Astrocyte of the spinal cord (primary cell): ENCODE data around the gene PWWP2B.

Source experiments
- DNase-seq: peaks from one replicate; pipeline ENCODE4 v3.0.0; 2011; ENCODE audit warnings: low read depth, low spot score
- H3K4me3 ChIP-seq: 2 replicates; pipeline ENCODE4 v1.5.1; 2011; ENCODE audit warnings: low read depth, mild to moderate bottlenecking, low read length, moderate library complexity
- in situ Hi-C: cut with HindIII; loops from 2 replicates; pipeline ENCODE4 v1.10.0; 2017; ENCODE audit warnings: low sequenced_read_pairs
- TF ChIP-seq, protein P1 (sequence below): IDR thresholded peaks from 2 replicates; pipeline ENCODE4 v1.5.1; 2012; ENCODE audit warnings: low read depth, mild to moderate bottlenecking, low read length, inconsistent platforms

The PWWP2B gene

DNA sequence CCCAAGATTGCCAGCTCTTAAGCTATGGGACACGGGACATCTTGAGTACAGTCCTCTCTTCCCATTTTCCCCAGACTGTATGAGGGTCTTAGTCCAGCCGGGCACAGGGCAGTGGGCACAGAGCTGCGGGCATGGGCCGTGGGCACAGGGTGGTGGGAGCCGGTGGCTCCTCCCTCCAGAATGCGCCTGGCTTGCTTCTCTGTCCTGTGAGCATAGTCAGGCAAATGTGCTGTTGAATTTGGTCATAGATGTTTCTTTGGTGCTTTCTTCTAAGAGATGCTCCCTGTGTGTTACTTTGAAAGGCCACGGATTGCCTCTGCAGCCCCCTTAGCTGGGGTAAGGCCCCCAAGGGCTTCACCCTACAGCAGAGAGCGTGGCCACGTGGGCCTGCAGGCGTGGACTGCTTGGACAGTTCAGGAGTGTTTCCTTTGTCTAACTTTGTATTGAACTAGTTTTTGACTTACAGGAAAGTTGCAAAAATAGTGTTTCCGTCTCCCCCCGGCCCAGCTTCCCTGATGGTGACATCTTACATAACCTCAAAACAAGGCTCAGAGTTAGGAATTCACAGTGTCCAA lies 40.3 kb upstream of the PWWP2B start:
- DNase-seq: no peak
- in situ Hi-C loops: no loop called here
- TF ChIP-seq, protein P1, sequence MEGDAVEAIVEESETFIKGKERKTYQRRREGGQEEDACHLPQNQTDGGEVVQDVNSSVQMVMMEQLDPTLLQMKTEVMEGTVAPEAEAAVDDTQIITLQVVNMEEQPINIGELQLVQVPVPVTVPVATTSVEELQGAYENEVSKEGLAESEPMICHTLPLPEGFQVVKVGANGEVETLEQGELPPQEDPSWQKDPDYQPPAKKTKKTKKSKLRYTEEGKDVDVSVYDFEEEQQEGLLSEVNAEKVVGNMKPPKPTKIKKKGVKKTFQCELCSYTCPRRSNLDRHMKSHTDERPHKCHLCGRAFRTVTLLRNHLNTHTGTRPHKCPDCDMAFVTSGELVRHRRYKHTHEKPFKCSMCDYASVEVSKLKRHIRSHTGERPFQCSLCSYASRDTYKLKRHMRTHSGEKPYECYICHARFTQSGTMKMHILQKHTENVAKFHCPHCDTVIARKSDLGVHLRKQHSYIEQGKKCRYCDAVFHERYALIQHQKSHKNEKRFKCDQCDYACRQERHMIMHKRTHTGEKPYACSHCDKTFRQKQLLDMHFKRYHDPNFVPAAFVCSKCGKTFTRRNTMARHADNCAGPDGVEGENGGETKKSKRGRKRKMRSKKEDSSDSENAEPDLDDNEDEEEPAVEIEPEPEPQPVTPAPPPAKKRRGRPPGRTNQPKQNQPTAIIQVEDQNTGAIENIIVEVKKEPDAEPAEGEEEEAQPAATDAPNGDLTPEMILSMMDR: no peak
- no peak overlapping the region for H3K4me3 ChIP-seq

DNA sequence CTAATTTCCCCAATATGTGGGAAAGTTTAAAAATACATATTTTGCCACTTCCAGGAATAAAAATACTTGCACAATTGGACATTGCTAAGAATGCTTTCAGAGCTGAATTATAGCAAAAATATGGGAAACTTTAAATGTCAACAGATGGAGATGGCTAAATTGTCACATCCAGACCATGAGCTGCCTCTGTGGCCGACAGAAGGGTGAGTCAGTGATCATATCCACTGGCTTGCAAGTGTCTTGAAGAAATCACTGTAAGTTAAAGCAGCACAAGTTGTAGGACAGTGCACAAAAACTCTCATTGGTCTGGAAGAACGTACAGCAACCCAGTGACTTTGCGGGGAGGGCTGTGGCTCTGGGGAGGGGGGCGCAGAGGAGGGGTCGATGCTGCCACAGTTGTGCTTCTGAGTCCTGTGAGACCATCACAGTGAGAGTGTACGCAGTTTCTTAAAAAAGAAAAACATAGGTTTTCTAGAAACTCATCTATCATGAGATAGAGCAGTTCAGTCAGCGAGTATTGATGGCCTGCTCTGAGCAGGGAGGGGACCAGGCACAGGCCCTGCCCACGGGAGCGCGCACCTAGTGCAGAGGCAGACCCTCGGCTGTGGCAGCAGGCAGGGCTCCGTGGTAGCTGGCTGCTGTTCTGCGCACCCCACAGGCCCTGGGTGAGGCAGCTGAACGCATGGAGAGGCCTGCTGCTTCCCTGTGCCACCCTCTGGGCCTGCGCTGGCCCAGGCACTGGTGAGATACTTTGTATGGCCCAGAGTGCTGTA lies 39.5 kb upstream of the PWWP2B start:
- DNase-seq: no peak
- TF ChIP-seq, protein P1: no peak
- in situ Hi-C loops: no loop called here
- H3K4me3 ChIP-seq: no peak overlapping the region

DNA sequence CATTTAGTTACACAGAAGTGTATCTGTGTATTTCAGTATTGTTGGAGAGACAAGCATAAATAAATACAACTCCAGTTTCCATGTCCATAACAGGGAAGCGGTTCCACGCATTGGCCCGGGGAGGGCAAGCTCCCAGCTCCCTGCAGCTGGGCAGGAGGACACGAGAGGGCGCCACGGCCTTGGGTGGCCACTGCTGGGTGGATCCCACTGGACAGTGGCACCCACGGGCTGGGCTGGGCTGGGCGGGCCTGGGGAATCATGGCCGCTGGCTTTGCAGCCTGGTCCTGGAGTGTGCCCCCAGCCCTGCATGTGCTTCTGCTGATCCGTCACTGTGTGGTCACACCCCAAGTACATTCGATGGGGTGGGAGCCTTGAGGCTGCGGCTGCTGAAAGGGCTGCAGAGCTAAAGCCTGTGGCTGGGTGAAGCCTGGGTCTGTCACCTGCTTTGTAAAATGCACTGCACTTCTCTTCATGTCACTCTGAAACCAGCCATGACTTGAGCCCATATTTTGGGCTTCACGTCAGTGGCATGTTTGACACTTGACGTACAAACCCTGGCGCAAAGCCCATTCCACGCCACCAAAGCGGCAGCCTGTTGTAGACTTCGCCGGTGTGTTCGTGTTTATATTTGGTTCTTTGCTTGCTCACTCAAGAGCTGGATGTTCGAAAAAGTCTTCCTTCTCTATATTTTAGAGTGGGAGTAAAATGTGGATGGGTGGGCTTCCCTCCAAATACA lies 37.5 kb upstream of the PWWP2B start:
- TF ChIP-seq, protein P1: no peak
- in situ Hi-C loops: no loop called here
- no peak overlapping the region for H3K4me3 ChIP-seq
- DNase-seq: no peak

GRCh38 chr10:132360766-132361447 lies 36.1 kb upstream of the PWWP2B start:
- no peak overlapping the region for H3K4me3 ChIP-seq
- TF ChIP-seq, protein P1: peak; percentile 66
- DNase-seq: no peak
- in situ Hi-C loops: no loop called here

DNA sequence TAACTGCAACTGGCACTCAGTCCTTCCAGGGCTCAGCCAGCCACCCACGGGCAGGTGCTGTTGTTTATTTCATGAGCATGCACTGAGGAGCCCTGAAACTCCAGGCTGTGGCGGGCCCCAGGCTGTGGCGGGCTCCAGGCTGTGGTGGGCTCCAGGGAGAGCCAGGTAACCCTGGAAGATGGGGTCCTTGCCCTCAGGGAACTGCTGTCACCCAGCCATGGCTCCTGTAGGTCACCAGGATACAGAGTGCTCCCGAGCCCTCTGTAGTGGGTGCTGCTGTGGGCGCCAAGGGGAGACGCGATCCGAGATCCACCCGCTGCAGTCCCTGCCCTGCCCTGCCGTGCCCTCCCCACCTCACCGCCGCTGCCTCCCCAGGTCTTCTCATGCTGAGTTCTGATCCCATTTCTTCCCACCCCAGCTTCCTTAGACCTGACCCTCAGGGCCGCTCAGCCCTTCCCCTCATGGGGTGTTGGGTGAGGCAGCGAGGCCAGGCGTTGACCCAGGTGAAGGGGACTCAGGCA lies 35.4 kb upstream of the PWWP2B start:
- no peak overlapping the region for H3K4me3 ChIP-seq
- no peak for DNase-seq
- TF ChIP-seq, protein P1: no peak
- in situ Hi-C loops: no loop called here

GRCh38 chr10:132362151-132362611 lies 34.8 kb upstream of the PWWP2B start:
- no peak for DNase-seq
- H3K4me3 ChIP-seq: no peak overlapping the region
- in situ Hi-C loops: no loop called here
- TF ChIP-seq, protein P1: no peak
